ENCODE results near the gene PIEZO2. TPM values are rescaled to one million over a fixed set of nuclear protein-coding genes. Genes with fewer than 3 reads are reported as not detected.

Gene PIEZO2
- total RNA-seq, 4 donors from 2014 or later = 2.1 to 7.4 (median 2.5) TPM; not detected in 1

DNA sequence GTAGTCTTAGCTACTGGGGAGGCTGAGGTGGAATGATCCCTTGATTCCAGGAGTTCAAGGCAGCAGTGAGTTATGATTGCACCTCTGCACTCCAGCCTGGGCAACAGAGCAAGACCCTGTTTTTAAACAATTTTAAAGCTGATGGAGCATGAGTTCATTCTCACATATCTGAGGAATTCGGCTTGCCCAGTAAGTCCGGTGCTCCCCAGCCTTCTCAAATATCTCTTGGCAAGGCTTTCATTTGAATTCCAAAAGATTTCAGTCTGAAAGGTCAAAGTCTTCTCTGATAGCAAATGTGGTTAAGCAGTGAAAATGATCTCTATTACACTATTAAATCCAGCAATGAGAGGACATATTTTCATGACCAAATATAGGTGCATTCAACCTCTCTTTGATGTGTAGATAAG lies 27.9 kb downstream of the PIEZO2 start:
- intact Hi-C loops (cut with DNase I) = no loop called here
- H3K36me3 ChIP-seq = no peaks in the 10 kb centered on the region
- H3K4me3 ChIP-seq = no peak overlapping the region
- no peak for TF ChIP-seq POLR2A (IDR thresholded peaks at IDR 0.05)
- TF ChIP-seq, protein P1, sequence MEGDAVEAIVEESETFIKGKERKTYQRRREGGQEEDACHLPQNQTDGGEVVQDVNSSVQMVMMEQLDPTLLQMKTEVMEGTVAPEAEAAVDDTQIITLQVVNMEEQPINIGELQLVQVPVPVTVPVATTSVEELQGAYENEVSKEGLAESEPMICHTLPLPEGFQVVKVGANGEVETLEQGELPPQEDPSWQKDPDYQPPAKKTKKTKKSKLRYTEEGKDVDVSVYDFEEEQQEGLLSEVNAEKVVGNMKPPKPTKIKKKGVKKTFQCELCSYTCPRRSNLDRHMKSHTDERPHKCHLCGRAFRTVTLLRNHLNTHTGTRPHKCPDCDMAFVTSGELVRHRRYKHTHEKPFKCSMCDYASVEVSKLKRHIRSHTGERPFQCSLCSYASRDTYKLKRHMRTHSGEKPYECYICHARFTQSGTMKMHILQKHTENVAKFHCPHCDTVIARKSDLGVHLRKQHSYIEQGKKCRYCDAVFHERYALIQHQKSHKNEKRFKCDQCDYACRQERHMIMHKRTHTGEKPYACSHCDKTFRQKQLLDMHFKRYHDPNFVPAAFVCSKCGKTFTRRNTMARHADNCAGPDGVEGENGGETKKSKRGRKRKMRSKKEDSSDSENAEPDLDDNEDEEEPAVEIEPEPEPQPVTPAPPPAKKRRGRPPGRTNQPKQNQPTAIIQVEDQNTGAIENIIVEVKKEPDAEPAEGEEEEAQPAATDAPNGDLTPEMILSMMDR (IDR thresholded peaks at IDR 0.05) = no peak
- H3K27ac ChIP-seq = no peak overlapping the region
- H3K27me3 ChIP-seq = no peaks in the 10 kb centered on the region
- DNase-seq = no peak
- peaks cover 0 to 4% (median 0%) of the 10 kb centered on the region in 3 donors for H3K4me1 ChIP-seq
- WGBS, 2 donors = 31 to 41% methylated on average over 2 of the region's 2 CpGs
- H3K9me3 ChIP-seq = no peaks in the 10 kb centered on the region

DNA sequence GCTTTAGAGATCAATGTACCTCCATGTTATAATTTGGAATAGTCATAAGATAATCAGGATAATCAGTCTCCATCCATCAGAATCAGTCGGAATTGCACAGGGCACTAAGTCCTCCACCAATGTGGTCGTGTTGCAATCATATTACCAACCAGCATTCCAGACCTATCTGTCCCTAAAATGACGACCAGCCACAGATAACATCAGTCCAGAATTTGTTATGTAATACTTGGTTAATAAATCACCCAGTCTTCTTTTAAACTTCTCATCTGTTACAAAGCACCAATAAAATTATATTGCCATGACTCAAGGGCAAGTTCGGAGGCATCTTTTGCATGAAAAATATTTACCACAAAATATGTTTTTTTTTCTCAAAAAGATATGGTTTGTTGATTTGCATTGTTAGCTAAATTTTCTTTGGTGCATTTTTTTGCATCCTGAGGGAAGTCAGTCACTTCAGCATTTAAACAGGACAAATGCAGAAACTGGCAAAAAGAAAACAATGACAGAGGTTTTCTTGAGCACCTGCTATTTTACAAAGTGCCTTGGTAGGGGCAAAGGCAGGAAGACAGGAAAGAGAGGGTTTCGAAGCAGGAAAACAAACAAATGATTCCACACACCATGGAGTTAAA lies 29.3 kb downstream of the PIEZO2 start:
- no peak for DNase-seq
- WGBS, 2 donors = 39 to 50% methylated on average over 5 of the region's 5 CpGs
- peak overlapping the region in 1 of 4 donors; percentile 47 for H3K27ac ChIP-seq
- H3K27me3 ChIP-seq = no peaks in the 10 kb centered on the region
- intact Hi-C loops (cut with DNase I) = no loop called here
- H3K4me1 ChIP-seq = peaks cover 0 to 4% (median 0%) of the 10 kb centered on the region in 3 donors
- TF ChIP-seq, protein P1 (IDR thresholded peaks at IDR 0.05) = no peak
- TF ChIP-seq POLR2A (IDR thresholded peaks at IDR 0.05) = no peak
- H3K9me3 ChIP-seq = no peaks in the 10 kb centered on the region
- no peak overlapping the region for H3K4me3 ChIP-seq
- no peaks in the 10 kb centered on the region for H3K36me3 ChIP-seq

DNA sequence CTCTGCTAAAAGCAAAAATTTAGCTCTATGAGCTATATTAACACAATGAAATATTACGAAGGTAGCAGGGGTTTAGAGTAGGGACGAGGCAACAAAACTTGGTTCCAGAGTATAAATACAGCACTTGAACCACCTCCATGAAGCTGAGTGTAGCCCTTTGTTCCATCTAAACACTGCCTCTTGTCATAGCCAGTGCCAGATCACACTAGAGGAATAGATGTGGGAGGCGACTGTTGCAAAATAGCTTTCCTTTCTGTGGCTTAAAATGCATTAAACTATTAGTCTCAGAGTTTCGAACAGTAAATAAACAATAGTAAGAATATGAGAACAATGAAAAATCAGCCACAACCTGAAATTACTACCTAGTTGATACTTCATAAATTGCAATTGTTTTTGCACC lies 29.8 kb downstream of the PIEZO2 start:
- H3K4me3 ChIP-seq = no peak overlapping the region
- no peaks in the 10 kb centered on the region for H3K9me3 ChIP-seq
- H3K27ac ChIP-seq = peak overlapping the region in 1 of 4 donors; percentile 47
- no peak for DNase-seq
- WGBS, 2 donors = 62 to 71% methylated on average over 4 of the region's 4 CpGs
- H3K4me1 ChIP-seq = peaks cover 0 to 4% (median 0%) of the 10 kb centered on the region in 3 donors
- no peaks in the 10 kb centered on the region for H3K36me3 ChIP-seq
- no peak for TF ChIP-seq POLR2A (IDR thresholded peaks at IDR 0.05)
- no peaks in the 10 kb centered on the region for H3K27me3 ChIP-seq
- intact Hi-C loops (cut with DNase I) = no loop called here

DNA sequence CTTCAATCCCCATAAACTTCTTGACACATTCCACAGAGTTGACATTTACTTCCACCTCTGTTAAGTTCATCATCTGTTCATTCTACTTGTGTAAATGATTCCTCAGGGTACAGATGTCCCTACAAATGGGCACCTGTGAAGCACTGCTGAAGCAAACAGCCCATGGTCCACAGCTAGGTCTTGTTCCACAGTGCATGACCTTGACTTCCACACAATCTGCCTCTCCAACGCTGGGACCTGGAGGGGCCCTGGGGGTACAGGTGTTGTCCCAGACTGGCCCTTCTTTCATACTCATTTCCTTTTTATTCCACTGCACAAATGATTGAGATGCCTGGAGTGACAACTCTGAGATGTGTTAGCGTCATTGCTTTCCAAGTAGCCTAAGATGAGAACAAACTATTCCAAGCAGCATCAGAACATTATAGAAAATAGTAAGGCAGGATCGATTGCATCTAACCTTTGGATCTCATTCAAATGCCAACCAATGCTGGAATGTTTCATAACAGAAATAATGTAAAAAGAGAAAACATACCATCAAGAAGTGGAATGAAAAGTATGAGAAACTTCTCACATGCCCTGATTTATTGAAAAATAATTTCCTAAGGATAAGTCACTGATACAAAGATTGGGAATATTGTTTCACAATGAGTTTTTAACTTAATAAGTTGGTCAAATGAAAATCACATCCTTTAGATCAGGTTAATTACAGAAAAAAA lies 31.2 kb downstream of the PIEZO2 start:
- no peak overlapping the region for H3K4me3 ChIP-seq
- no peaks in the 10 kb centered on the region for H3K27me3 ChIP-seq
- WGBS, 2 donors = 52 to 76% methylated on average over 3 of the region's 3 CpGs
- no peaks in the 10 kb centered on the region for H3K9me3 ChIP-seq
- intact Hi-C loops (cut with DNase I) = no loop called here
- H3K36me3 ChIP-seq = no peaks in the 10 kb centered on the region
- TF ChIP-seq POLR2A (IDR thresholded peaks at IDR 0.05) = no peak
- TF ChIP-seq, protein P1 (IDR thresholded peaks at IDR 0.05) = no peak
- DNase-seq = no peak
- H3K27ac ChIP-seq = no peak overlapping the region
- peaks cover 0 to 4% (median 0%) of the 10 kb centered on the region in 3 donors for H3K4me1 ChIP-seq

DNA sequence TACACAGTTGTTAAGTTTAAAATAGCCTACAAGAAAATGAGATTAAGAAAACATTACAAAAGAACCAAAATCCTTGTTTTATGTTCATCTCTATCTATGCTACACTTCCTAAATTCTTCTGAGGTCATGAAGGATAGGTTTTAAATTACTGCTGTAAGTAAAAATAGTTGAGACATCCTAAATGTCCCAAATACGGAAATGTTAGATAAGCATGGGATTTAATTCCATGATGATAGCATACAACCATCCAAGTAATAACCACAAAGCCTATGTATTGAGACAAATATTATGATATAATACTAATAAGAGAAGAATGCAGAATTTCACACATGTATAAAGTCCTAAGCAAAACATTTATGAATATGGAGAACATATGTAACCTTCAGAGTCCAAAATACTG lies 34.1 kb downstream of the PIEZO2 start:
- 59 to 86% methylated on average over 1 of the region's 1 CpG for WGBS, 2 donors
- intact Hi-C loops (cut with DNase I) = no loop called here
- H3K4me3 ChIP-seq = no peak overlapping the region
- DNase-seq = no peak
- no peak overlapping the region for H3K27ac ChIP-seq
- H3K4me1 ChIP-seq = peaks cover 0 to 2% (median 0%) of the 10 kb centered on the region in 3 donors
- no peaks in the 10 kb centered on the region for H3K9me3 ChIP-seq
- no peaks in the 10 kb centered on the region for H3K36me3 ChIP-seq
- H3K27me3 ChIP-seq = no peaks in the 10 kb centered on the region
- TF ChIP-seq, protein P1 (IDR thresholded peaks at IDR 0.05) = no peak
- TF ChIP-seq POLR2A (IDR thresholded peaks at IDR 0.05) = no peak

Data from esophagus squamous epithelium (tissue), 5 donors.